Osteoblast (primary cell): Measurements from ENCODE around the gene NELL1. TPM values are rescaled to one million over a fixed set of nuclear protein-coding genes. Genes with fewer than 3 reads are reported as not detected.

Source experiments
- DNase-seq: peaks from one replicate; pipeline ENCODE4 v3.0.0; 2011; ENCODE audit warnings: low spot score, mixed read lengths; ENCODE audit not compliant: insufficient read length; ENCODE audit errors: missing footprints
- H2AFZ ChIP-seq: 2 replicates; pipeline ENCODE4 v1.6.0; 2011; ENCODE audit warnings: mild to moderate bottlenecking, low read length
- H3K27ac ChIP-seq: 2 replicates; pipeline ENCODE4 v1.5.1; 2011; ENCODE audit warnings: mild to moderate bottlenecking, low read depth, low read length, moderate library complexity
- H3K27me3 ChIP-seq: 2 replicates; pipeline ENCODE4 v1.6.0; 2012; ENCODE audit warnings: mild to moderate bottlenecking, control low read depth, inconsistent platforms, low read length, moderate library complexity; ENCODE audit not compliant: insufficient read depth
- H3K36me3 ChIP-seq: 2 replicates; pipeline ENCODE4 v1.5.1; 2011; ENCODE audit warnings: mild to moderate bottlenecking, low read length, control low read depth, moderate library complexity; ENCODE audit not compliant: insufficient read depth
- H3K4me1 ChIP-seq: 2 replicates; pipeline ENCODE4 v1.5.1; 2011; ENCODE audit warnings: mild to moderate bottlenecking, low read length, control low read depth, moderate library complexity; ENCODE audit not compliant: insufficient read depth
- H3K4me2 ChIP-seq: 2 replicates; pipeline ENCODE4 v1.6.0; 2011; ENCODE audit warnings: mild to moderate bottlenecking, low read length; ENCODE audit not compliant: insufficient read depth
- H3K4me3 ChIP-seq: fragments of 200-600 bp; sonication (generic); 3 replicates; pipeline ENCODE4 v1.5.1; 2012; ENCODE audit warnings: mild to moderate bottlenecking, low read length, inconsistent platforms; ENCODE audit not compliant: insufficient read depth
- H3K79me2 ChIP-seq: 2 replicates; pipeline ENCODE4 v1.6.0; 2012; ENCODE audit warnings: mild to moderate bottlenecking, low read length, control low read depth, inconsistent platforms; ENCODE audit not compliant: insufficient read depth
- H3K9me3 ChIP-seq: 2 replicates; pipeline ENCODE4 v1.5.1; 2011; ENCODE audit warnings: low read depth, low read length, control low read depth
- H4K20me1 ChIP-seq: 2 replicates; pipeline ENCODE4 v1.6.0; 2012; ENCODE audit warnings: mild to moderate bottlenecking, low read length, control low read depth; ENCODE audit not compliant: insufficient read depth
- total RNA-seq: library from RNA; depleted of rRNA; stranded (reverse); fragments of >200 nt; gene quantifications from 2 replicates; pipeline ENCODE4 v1.2.3, GENCODE V29; 2012
- TF ChIP-seq, protein P1 (sequence below): IDR thresholded peaks from 2 replicates; pipeline ENCODE4 v1.5.1; 2011; ENCODE audit warnings: mild to moderate bottlenecking, low read depth, low read length, moderate library complexity; ENCODE audit errors: extremely low read depth

The NELL1 gene
- total RNA-seq, 1 donor: not detected

DNA sequence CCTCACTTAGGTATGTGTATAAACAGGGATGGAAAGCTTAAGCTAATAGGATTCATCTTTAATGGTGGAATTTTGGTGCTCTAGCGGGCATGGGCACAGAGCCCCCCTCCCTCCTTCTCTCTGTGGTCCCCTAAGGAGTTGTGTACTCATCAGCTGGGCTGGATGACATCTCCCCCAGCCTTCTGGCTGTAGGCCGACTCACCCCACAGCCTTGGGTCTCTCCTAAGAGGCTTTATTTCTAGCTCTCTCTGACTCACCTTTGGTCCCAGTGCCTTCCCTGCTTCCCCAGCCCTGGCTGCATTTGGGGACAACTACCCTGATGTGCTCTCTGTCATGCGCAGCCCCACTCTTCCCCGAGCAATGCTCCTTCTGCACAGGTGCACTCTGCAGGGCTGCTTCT, 43.1 kb upstream of the NELL1 start:
- Histone ChIP-seq H3K36me3 (no peaks in the 10 kb centered on the region), H3K4me1 (no peaks in the 10 kb centered on the region), H3K27ac (no peak overlapping the region), H3K4me3 (no peak overlapping the region), H2AFZ (no peak overlapping the region), H3K27me3 (no peaks in the 10 kb centered on the region), H4K20me1 (no peaks in the 10 kb centered on the region), H3K79me2 (no peaks in the 10 kb centered on the region), H3K9me3 (no peaks in the 10 kb centered on the region), H3K4me2 (no peak overlapping the region)
- no peak for DNase-seq
- TF ChIP-seq, protein P1, sequence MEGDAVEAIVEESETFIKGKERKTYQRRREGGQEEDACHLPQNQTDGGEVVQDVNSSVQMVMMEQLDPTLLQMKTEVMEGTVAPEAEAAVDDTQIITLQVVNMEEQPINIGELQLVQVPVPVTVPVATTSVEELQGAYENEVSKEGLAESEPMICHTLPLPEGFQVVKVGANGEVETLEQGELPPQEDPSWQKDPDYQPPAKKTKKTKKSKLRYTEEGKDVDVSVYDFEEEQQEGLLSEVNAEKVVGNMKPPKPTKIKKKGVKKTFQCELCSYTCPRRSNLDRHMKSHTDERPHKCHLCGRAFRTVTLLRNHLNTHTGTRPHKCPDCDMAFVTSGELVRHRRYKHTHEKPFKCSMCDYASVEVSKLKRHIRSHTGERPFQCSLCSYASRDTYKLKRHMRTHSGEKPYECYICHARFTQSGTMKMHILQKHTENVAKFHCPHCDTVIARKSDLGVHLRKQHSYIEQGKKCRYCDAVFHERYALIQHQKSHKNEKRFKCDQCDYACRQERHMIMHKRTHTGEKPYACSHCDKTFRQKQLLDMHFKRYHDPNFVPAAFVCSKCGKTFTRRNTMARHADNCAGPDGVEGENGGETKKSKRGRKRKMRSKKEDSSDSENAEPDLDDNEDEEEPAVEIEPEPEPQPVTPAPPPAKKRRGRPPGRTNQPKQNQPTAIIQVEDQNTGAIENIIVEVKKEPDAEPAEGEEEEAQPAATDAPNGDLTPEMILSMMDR: no peak

DNA sequence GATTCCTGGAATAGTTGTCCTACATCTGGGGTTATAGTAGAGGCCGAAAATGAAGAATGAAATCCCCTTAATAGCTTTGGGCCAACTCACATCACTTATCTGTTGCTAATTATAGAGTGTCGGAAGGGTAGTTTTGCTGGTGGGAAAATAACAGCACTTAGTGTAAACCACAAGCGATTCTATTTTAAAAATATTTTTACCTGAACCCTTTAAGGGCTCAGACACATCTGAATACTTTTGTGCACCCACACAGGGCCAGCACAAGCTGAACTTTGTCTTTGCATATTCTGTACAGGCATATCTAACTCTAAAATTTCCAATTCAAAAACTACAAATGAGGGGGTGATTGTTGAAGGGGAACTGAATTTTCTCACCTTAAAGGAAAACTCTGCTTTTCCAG, 42.4 kb upstream of the NELL1 start:
- Histone ChIP-seq H3K79me2 (no peaks in the 10 kb centered on the region), H3K4me1 (no peaks in the 10 kb centered on the region), H3K9me3 (no peaks in the 10 kb centered on the region), H3K4me3 (no peak overlapping the region), H3K27me3 (no peaks in the 10 kb centered on the region), H4K20me1 (no peaks in the 10 kb centered on the region), H2AFZ (no peak overlapping the region), H3K27ac (no peak overlapping the region), H3K36me3 (no peaks in the 10 kb centered on the region), H3K4me2 (no peak overlapping the region)
- no peak for DNase-seq
- TF ChIP-seq, protein P1: no peak

DNA sequence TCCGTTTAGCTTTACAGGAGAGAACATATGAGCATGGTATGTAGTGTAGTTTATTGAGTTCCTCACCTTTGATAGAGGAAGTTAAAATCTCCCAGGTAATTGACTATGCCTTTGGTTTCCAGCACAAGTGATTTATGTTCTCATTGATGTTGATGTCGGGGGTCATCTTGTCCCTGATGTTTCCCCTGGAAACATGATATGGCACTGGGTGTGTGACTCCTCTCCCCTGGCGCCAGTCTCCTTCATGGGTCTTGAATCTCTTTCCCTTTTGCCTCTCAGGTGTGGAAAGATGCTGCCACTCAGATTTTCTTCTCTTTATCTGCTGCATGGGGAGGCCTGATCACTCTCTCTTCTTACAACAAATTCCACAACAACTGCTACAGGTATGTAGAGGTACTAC, 41.7 kb upstream of the NELL1 start:
- Histone ChIP-seq H3K4me1 (no peaks in the 10 kb centered on the region), H3K36me3 (no peaks in the 10 kb centered on the region), H3K9me3 (no peaks in the 10 kb centered on the region), H3K4me2 (no peak overlapping the region), H3K27me3 (no peaks in the 10 kb centered on the region), H3K27ac (no peak overlapping the region), H2AFZ (no peak overlapping the region), H4K20me1 (no peaks in the 10 kb centered on the region), H3K79me2 (no peaks in the 10 kb centered on the region), H3K4me3 (no peak overlapping the region)
- no peak for DNase-seq
- TF ChIP-seq, protein P1: no peak

DNA sequence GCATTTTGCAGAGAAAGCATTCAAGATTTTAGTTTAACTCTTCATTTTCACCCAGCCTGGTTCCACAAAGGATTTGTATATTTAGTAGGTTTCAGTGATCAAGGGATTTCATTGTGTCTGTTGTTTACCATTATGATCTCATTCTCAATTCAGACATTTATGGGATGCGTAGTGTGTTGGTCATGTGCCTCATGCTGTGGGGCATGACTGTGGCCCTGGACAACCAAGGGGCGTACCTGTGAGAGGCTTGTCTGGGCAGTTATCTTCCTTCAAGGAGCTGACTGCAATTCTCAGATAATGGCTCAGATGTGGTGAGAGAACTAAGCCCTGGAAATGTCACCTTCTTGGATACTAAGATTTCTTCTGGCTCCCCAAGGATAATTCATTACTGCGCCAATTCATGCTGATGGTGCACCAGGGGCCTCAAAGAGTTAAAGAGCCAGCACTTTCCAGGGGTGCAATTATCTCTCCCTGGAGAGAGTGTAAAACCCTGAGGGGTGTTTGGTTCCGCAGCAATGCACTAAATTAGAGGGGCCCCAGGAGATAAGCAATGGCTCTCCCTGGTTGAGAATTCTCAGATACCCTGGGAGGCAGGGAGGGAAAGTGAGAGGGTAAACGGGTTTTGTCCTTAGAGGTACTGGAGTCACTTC, 37.7 kb upstream of the NELL1 start:
- Histone ChIP-seq H3K79me2 (no peaks in the 10 kb centered on the region), H4K20me1 (no peaks in the 10 kb centered on the region), H3K4me3 (no peak overlapping the region), H3K4me2 (no peak overlapping the region), H3K9me3 (no peaks in the 10 kb centered on the region), H3K27ac (no peak overlapping the region), H3K4me1 (no peaks in the 10 kb centered on the region), H3K36me3 (no peaks in the 10 kb centered on the region), H3K27me3 (no peaks in the 10 kb centered on the region), H2AFZ (no peak overlapping the region)
- DNase-seq: no peak
- TF ChIP-seq, protein P1: no peak
